Stimulated activated CD8-positive, alpha-beta memory T cell treated with anti-CD3 and anti-CD28 coated beads, Interleukin-12 subunit alpha, Interleukin-12 subunit beta, amount 100 ng/mL, for 24 hours (primary cell): ENCODE results near the gene SPEF1.

Experiments
- DNase-seq: peaks from one replicate; pipeline ENCODE4 v3.0.0-alpha.2; 2020; ENCODE audit errors: extremely low read depth

The SPEF1 gene

DNA sequence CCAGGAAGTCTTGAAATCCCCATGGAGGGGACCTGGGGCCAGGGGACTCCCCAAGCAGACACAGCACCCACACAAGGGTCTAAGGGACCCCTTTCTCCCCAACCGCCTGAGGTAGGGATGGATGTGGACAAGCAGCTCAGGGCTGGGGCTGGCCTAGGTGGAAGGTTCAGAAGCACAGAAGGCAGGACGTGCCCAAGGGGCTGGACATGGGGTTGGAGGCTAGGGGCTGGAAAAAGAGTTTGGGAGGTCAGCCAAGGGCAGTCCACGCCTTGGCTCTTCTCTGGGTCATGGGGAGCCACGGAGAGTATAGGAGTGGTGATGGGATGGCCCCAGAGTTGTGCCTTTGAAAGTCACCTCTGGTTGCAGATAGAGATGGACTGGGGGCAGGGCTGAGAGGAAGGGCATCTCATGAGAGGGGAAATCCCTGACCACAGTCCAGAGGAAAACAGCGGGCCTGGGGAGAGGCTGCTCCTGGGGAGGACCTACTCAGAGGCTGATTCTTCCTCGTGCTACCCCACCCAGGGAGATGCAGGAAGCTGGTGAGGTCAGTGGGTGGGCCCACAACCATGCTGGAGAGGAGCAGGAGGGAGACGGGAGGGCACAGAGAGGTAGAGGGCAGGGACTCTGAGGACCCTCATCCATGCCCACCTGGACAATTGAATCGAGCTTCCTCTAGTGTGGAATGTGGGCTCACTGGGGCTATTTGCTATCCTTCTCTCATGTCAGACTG lies 51.3 kb downstream of the SPEF1 start:
- DNase-seq, result no peak

DNA sequence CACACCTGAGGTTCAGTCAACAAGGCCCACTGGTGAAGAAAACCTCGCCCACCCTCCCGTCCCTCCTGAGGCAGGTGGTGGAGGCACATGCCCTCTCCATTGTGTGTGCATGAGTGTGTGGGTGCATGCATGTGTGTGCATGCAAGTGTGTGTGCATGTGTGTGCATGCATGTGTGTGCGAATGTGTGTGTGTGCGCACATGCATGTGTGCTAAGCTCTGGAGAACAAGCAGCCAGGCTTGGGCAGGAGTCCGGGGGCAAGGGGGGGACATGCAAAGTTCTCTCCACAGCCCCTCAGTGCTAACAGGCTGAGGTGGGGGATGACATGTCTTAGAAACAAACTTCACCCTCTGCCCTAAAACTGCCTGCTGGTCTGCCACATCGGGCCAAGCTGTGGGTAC lies 51.9 kb downstream of the SPEF1 start:
- DNase-seq, result no peak

DNA sequence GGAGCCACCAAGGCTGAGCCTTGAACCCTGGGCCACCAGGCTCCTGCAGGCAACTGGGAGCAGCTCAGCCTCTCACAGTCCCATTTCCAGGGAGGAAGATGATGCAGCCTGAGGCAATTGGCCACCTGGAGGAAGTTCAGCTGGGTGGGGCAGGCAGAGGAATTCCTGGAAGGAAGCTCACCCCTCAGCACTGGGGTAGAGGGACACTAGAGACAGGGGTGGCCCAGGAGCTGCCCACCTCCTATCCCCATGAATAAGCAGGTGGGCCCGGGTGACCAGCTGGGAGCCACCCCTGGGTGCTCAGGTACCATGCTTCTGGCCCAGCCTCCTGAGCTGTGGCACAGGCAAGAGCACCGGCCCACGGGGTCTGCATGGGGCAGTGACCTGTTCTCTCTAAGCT lies 52.4 kb downstream of the SPEF1 start:
- DNase-seq, result no peak

DNA sequence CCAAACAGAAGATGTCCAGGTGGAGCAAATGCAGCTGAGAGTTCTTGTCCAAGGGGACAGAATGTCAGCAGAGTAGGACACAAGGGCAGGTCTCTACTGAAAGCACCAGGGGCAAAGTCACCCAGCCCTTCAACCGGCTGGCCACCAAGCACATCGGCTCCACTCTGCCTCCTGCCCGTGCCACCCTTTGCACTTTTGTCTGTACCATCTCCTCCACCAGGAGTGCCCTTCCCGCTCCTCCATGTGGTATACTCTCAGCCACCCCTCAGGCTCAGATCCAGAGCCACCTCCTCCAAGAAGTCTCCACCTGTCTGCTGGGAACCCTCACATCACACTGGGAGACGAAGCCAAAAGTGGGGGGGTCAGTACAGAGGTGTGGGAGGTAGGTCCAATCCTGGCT lies 52.9 kb downstream of the SPEF1 start:
- DNase-seq, result no peak
